HG03378 (cell line): ENCODE measurements around the gene GIMAP2.
"Not testable (repeated sequence)": the region's sequence is repeated elsewhere in the genome, so short reads cannot be mapped to it uniquely, and the experiment has no call there.

ENCODE experiments used
- ATAC-seq: cut with Tn5 transposase; IDR thresholded peaks from one replicate; pipeline ENCODE4 v1.9.1; 2021; ENCODE audit warnings: mild to moderate bottlenecking, moderate library complexity; ENCODE audit not compliant: unreplicated experiment

Gene GIMAP2

GRCh38 chr7:150676276-150676675 lies 9.2 kb upstream of the GIMAP2 start:
- not testable (repeated sequence) for ATAC-seq

- not testable (repeated sequence) for ATAC-seq
These were observed 8.7 kb upstream of the GIMAP2 start for GRCh38 chr7:150676854-150677253.

- not testable (repeated sequence) for ATAC-seq
These were observed 6.9 kb upstream of the GIMAP2 start for GRCh38 chr7:150678601-150679000.

GRCh38 chr7:150680364-150680763 lies 5.1 kb upstream of the GIMAP2 start:
- not testable (repeated sequence) for ATAC-seq

- peak; percentile 16 for ATAC-seq
These were observed 625 bp downstream of the GIMAP2 start for GRCh38 chr7:150686030-150686631.

GRCh38 chr7:150688630-150689029 lies 3.1 kb downstream of the GIMAP2 start:
- no peak for ATAC-seq

GRCh38 chr7:150695654-150696053 lies 10.1 kb downstream of the GIMAP2 start:
- no peak for ATAC-seq

GRCh38 chr7:150703209-150703608 lies 17.7 kb downstream of the GIMAP2 start:
- no peak for ATAC-seq

GRCh38 chr7:150715293-150715692 lies 29.8 kb downstream of the GIMAP2 start:
- ATAC-seq, result no peak

GRCh38 chr7:150715738-150716137 lies 30.2 kb downstream of the GIMAP2 start:
- no peak for ATAC-seq

- ATAC-seq, result no peak
These were observed 30.9 kb downstream of the GIMAP2 start, which contains the start of gene GIMAP1 for GRCh38 chr7:150716368-150716767. TSS of gene GIMAP1 (plus strand) at chr7:150716613. CDS start at chr7:150719048, 2,435 bp downstream.

GRCh38 chr7:150716939-150717338 lies 31.4 kb downstream of the GIMAP2 start:
- no peak for ATAC-seq

- ATAC-seq, result no peak
These were observed 32.4 kb downstream of the GIMAP2 start for GRCh38 chr7:150717814-150718420.

- no peak for ATAC-seq
These were observed 33.9 kb downstream of the GIMAP2 start for GRCh38 chr7:150719436-150719835.

- no peak for ATAC-seq
These were observed 34.7 kb downstream of the GIMAP2 start for GRCh38 chr7:150719960-150720891.

- no peak for ATAC-seq
These were observed 36.5 kb downstream of the GIMAP2 start for GRCh38 chr7:150721970-150722373.

- ATAC-seq, result no peak
These were observed 37.0 kb downstream of the GIMAP2 start for GRCh38 chr7:150722431-150722931.

GRCh38 chr7:150723467-150723866 lies 38.0 kb downstream of the GIMAP2 start:
- ATAC-seq, result no peak

- ATAC-seq, result no peak
These were observed 41.9 kb downstream of the GIMAP2 start for GRCh38 chr7:150727381-150727780.

- no peak for ATAC-seq
These were observed 42.5 kb downstream of the GIMAP2 start for GRCh38 chr7:150728011-150728410.

GRCh38 chr7:150728609-150729008 lies 43.1 kb downstream of the GIMAP2 start:
- no peak for ATAC-seq
